GM18907 (cell line): ENCODE measurements around the gene SELENOO.
A peak's percentile ranks its signal among the peaks of the same experiment; 100 is the strongest.

Experiments used
- ATAC-seq: cut with Tn5 transposase; IDR thresholded peaks from one replicate; pipeline ENCODE4 v1.9.1; 2021; ENCODE audit warnings: mild to moderate bottlenecking, moderate library complexity; ENCODE audit not compliant: unreplicated experiment

SELENOO gene

GRCh38 chr22:50184004-50184901, 16.6 kb upstream of the SELENOO start:
- ATAC-seq: no peak

DNA sequence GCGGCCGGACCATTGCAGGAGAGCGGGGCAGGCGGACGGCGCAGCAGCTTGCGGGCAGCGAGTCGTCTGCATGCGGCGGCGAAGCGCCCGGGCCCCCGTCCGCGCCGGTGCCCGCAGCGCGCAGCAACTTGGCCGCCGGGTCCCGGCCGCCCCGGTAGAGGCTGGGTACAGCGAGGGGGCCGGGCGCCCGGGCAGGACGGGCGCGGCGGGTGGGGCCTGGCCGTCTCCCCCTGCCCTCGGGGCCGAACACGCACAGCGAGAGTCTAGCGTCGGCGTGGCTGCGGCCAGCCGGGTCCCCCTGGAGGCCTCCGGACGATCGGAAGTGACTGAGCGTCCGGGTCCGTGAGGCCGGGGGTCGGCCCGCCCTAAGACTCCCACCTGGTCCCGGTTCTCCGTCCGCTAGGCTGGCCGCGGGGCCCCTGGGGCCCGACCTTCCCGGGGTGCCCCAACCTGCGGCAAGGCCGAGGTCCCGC, 15.9 kb upstream of the SELENOO start:
- no peak for ATAC-seq

- ATAC-seq: no peak
Measured at GRCh38 chr22:50185375-50186087, 15.3 kb upstream of the SELENOO start, which contains the start of gene TRABD. Gene TRABD, plus strand, starts transcription at chr22:50185913. Its CDS starts 7,148 bp downstream, at chr22:50193061.

DNA sequence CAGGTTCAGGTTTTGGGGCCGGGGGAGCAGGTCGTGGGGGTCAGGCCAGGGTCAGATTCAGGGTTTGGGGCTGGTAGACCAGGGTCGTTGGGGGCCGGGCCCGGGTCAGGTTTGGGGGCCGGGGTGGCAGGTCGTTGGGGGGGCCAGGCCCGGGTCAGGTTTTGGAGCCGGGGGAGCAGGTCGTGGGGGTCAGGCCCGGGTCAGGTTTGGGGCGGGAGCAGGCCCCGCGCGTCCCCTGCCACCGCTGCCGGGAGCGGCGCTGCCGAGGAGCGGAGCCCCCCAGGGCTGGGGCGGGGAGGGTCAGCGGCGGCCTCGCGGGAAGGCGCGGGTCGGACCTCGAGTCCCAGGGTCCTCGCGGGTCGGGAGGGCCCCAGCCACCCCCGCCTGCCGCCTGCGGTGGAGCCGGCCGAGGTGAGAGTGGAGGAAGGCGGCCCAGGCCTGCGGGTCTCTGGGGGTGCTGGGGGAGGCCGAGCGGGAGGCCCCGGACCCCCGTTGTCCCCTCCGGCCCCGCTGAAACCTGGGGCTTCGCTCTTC, 14.6 kb upstream of the SELENOO start:
- no peak for ATAC-seq

GRCh38 chr22:50186761-50187523, 13.9 kb upstream of the SELENOO start:
- no peak for ATAC-seq

DNA sequence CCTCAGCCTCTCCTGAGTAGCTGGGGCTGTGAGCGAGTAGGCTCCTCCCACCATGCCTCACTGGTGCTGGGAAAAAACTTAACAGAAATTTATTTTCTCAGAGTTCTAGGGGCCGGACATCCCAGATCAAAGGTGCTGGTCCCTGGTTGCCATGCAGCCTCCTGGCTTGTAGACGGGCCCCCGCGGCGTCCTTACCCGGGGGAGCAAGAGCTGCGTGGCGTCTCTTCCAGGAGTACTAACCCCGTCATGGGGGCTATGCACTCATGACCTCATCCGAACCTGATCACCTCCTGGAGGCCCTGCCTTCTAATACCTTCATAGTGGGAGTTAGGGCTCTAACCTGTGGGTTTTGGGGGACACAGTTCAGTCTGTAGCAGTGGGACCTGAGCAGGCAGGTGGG, 12.5 kb upstream of the SELENOO start:
- ATAC-seq: no peak

DNA sequence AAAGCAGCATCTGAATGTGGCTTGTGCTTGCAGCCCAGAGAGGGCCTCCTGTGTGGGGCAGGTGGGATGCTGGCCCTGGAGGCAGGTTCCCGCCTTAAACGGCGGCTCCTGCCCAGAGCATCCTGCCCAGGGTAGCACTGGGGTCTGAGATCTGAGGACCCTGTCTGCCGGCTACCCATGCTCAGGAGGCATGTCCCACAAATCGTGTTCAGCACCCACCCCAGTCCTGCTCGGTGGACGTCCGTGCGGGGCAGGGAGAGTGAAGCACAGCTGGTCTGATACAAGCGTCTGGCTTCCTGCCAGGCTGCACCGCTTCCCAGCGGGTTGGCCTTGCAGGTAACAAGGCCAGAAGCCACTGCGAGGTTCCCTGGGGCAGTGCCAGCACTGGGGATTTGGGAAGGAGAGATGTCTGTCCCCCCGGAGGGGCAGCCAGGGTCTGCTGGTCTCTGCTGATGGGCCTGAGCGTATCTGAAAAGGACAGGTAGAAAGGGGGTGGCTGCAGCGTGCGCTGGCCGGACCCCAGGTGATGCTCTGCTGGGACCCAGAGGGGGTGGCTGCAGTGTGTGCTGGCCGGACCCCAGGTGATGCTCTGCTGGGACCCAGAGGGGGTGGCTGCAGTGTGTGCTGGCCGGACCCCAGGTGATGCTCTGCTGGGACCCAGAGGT, 11.5 kb upstream of the SELENOO start:
- no peak for ATAC-seq

DNA sequence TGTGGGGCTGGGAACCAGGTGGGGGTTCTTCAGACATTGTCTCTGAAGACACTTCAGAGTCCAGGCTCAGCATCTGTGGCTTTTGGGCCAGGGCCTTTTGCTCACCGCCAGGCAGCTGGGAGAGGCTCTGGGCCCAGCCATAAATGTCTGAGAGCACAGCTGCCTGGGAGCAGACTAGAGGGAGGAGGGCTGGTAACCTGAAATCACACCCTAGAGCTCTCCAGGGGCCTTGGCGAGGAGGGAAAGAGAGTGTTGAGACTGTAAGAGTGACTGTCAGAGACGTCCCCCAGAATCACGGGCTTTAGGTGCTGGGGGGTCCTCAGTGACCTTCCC, 11.0 kb upstream of the SELENOO start:
- ATAC-seq: peak; percentile 0

DNA sequence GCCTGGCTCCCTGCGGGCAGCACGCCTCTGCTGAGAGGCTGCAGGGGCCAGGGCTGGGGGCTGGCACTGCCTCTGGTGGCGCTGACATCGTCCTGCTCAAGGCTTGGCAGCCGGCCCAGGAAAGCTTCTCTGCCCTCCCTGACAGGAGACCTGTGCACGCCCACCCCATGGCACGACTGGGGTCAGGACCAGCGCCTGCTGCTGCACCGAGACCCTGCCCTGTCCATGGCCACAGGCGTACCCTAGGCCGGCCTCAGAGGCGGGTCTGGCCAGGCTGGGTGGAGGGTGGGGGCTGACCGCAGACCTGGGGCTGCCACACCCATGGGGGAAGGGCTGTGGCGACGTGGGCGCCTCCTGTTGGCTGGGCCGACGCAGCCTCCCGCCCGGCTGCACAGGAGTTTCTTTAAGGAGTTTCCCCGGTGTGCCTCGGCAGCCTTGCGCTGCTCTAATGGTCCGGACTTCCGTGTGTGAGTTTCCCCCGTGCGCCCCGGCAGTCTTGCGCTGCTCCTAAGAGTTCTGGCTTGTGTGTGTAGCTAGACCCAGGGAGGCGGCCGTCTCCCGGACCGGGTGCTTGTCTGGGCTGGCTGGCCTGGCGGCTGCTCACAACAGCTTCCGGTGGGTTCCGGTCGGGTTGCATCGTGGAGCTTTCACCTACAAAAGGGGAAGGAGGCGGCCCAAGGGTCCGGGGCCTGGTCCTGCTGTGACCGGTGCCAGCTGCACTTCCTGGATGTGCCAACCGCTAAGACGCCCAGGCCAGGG, 10.4 kb upstream of the SELENOO start:
- ATAC-seq: peak; percentile 47

- peak; percentile 19 for ATAC-seq
Measured at GRCh38 chr22:50190941-50191741, 9.7 kb upstream of the SELENOO start.

DNA sequence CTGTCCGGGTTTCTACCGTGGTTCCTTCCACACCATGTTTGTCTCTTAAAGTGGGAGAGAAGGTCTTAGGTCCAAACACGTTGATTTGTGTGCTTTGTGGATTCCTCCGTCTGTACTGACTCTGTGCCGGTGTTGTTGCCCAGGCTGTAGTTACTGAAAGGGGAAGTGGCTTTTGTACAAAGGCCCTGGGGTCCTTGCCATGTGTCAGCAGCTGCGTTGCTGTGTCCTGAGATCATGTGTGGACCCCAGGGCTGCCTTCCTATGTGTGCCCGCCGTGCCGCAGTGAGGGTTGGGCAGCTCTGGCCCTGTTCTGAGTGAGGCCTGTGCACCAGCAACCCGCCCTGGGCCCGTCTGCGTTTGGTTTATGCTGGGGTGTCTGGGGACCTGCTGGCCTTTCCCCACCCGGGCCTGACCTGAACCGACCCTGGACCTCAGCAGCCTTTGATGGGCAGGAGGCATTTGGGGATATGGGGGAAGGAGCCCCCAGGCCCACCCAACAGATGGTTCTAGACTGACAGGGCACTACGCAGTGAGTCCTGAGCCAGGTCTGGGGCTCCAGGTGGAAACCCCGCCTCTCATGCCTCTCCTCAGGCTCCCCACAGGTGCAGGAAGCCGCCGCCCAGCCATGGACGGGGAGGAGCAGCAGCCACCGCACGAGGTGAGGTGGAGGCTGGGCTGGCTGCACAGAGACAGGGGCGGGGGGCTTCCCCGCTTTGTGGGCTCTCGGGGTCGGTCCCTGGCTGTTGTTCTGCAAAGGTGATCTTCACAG, 8.2 kb upstream of the SELENOO start:
- no peak for ATAC-seq

DNA sequence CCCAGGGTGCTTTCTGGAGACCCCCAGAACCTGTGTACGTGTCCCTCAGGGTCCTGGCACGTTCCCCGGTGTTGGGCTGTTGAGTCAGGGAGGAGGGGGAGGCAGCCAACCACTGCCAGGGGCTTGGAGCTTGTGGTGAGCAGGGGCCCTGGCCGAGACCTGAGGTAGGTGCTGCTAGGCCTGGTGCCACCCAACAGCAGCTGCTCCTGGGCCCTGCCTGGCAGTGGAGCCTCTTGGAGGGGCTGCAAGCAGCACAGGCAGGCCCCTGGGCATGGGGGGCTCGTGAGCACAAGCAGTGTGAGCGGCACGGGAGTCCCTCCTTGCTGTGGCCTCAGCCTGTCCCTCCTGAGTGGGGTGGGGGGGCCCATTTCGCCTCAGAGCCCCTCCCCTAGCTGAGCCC, 7.2 kb upstream of the SELENOO start:
- ATAC-seq: no peak

- ATAC-seq: no peak
Measured at GRCh38 chr22:50194037-50194805, 6.6 kb upstream of the SELENOO start.

DNA sequence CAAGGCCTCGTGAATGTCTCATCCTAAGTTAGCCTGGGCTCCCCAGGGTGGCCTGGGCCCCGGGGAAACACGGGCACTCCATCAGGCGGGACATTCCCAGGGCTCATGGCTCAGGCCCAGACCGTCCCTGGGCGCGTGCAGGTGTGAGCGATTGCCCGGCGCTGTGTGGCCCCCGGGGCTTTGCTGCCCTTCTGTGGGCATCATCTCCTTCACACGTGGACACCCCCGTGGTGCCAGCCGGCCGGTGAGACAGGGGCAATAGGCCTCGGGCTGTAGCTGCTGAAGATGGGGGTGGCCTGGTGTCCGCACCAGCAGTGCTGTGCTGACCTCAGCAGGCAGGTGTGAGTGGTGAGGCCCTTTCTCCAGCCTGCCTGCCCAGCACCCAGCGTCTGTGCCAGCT, 4.6 kb upstream of the SELENOO start:
- no peak for ATAC-seq

DNA sequence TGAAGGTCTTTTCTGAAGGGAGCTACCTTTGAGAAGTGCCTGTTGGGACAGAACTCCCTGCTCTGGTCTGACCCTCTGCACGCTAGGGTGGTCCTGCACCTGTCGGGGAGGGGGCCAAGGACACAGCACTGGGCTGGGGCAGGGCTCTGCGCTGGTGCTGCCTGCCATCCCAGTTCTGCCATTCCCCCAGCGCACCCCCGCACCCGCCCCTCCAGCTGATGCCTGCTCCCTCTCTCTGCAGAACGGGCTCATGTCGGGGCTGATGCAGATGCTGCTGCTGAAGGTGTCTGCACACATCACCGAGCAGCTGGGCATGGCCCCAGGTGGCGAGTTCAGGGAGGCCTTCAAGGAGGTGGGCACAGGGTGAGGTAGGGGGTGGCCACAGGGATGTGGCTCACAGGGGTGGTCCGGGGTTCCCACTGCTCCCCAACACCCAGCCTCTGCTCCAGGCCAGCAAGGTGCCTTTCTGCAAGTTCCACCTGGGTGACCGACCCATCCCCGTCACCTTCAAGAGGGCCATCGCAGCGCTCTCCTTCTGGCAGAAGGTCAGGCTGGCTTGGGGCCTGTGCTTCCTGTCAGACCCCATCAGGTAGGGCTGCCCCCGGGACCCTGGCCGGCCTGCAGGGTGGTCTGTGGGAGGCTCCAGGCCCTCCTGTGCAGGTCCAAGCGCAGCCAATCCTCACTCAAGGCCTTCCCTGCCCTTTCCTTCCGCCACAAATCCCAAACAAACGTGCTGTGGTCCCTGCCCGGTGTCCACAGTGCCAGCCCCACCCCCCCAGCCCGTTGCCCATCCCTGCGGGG, 3.6 kb upstream of the SELENOO start:
- no peak for ATAC-seq

- ATAC-seq: no peak
Measured at GRCh38 chr22:50197856-50198623, 2.8 kb upstream of the SELENOO start.
